ENCODE data around the gene RGS5. TPM values are rescaled to one million over a fixed set of nuclear protein-coding genes. Genes with fewer than 3 reads are reported as not detected.

The RGS5 gene
- polyA plus RNA-seq, 1 donor (not counting 4 experiments of a cell fraction or from before 2014, with no cell fraction given): 4.1 TPM

GRCh38 chr1:163095213-163095612, 107.5 kb downstream of the RGS5 start:
- Histone ChIP-seq H3K9me1 (ENCODE audit: control insufficient read depth, extremely low read depth, insufficient read depth, low read length) (no peaks in the 10 kb centered on the region), H2AFZ (ENCODE audit: control insufficient read depth, low read length) (no peak overlapping the region), H3K4me2 (ENCODE audit: control insufficient read depth, extremely low read depth, insufficient read depth, low read depth, low read length) (no peak overlapping the region), H3K27ac (ENCODE audit: control insufficient read depth, insufficient read depth, low read length) (no peak overlapping the region), H3K4me1 (ENCODE audit: control insufficient read depth, extremely low read depth, insufficient read depth, low read length) (peaks cover 4% of the 10 kb centered on the region), H3K36me3 (ENCODE audit: control insufficient read depth in 2 of 2, extremely low read depth in 1 of 2, insufficient read depth in 2 of 2, low read length in 2 of 2) (no peaks in the 10 kb centered on the region), H3K79me2 (ENCODE audit: control insufficient read depth, insufficient read depth, low read length) (no peaks in the 10 kb centered on the region), H3K4me3 (ENCODE audit: control insufficient read depth in 2 of 3, extremely low read depth in 1 of 3, insufficient read depth in 2 of 3, low read depth in 1 of 3, low read length in 3 of 3) (no peak overlapping the region), H4K20me1 (ENCODE audit: control insufficient read depth, extremely low read depth, insufficient read depth, low read length) (no peaks in the 10 kb centered on the region), H3K9me3 (ENCODE audit: control insufficient read depth, low read depth, low read length) (no peaks in the 10 kb centered on the region), H3K9ac (ENCODE audit: control insufficient read depth, extremely low read depth, insufficient read depth, low read length) (no peak overlapping the region), H3K27me3 (ENCODE audit: control insufficient read depth, extremely low read depth, insufficient read depth, low read length) (no peaks in the 10 kb centered on the region)
- no peak for TF ChIP-seq EZH2 (IDR thresholded peaks at IDR 0.05; ENCODE audit: low read length)
- TF ChIP-seq, protein P1, sequence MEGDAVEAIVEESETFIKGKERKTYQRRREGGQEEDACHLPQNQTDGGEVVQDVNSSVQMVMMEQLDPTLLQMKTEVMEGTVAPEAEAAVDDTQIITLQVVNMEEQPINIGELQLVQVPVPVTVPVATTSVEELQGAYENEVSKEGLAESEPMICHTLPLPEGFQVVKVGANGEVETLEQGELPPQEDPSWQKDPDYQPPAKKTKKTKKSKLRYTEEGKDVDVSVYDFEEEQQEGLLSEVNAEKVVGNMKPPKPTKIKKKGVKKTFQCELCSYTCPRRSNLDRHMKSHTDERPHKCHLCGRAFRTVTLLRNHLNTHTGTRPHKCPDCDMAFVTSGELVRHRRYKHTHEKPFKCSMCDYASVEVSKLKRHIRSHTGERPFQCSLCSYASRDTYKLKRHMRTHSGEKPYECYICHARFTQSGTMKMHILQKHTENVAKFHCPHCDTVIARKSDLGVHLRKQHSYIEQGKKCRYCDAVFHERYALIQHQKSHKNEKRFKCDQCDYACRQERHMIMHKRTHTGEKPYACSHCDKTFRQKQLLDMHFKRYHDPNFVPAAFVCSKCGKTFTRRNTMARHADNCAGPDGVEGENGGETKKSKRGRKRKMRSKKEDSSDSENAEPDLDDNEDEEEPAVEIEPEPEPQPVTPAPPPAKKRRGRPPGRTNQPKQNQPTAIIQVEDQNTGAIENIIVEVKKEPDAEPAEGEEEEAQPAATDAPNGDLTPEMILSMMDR (optimal IDR thresholded peaks at IDR 0.05 in 1 of 3, IDR thresholded peaks at IDR 0.05 in 1 of 3, conservative IDR thresholded peaks at IDR 0.05 in 1 of 3; ENCODE audit: extremely low read depth in 1 of 3, insufficient read depth in 2 of 3, low read length in 3 of 3): no peak
- dilution Hi-C loops (cut with MboI; ENCODE audit: extremely low pct_ligation_motif_present, low sequenced_read_pairs): no loop called here
- FAIRE-seq: no peak
- DNase-seq (ENCODE audit: low read depth, low spot score): no peak

- H3K9me1 ChIP-seq (ENCODE audit: control insufficient read depth, extremely low read depth, insufficient read depth, low read length): no peaks in the 10 kb centered on the region
- H3K4me3 ChIP-seq (ENCODE audit: control insufficient read depth in 2 of 3, extremely low read depth in 1 of 3, insufficient read depth in 2 of 3, low read depth in 1 of 3, low read length in 3 of 3): no peak overlapping the region
- H3K27me3 ChIP-seq (ENCODE audit: control insufficient read depth, extremely low read depth, insufficient read depth, low read length): no peaks in the 10 kb centered on the region
- H3K79me2 ChIP-seq (ENCODE audit: control insufficient read depth, insufficient read depth, low read length): no peaks in the 10 kb centered on the region
- FAIRE-seq (peak; percentile 17), DNase-seq (ENCODE audit: low read depth, low spot score) (no peak)
- H3K9ac ChIP-seq (ENCODE audit: control insufficient read depth, extremely low read depth, insufficient read depth, low read length): no peak overlapping the region
- dilution Hi-C loops (cut with MboI; ENCODE audit: extremely low pct_ligation_motif_present, low sequenced_read_pairs): no loop called here
- no peak overlapping the region for H2AFZ ChIP-seq (ENCODE audit: control insufficient read depth, low read length)
- H3K36me3 ChIP-seq (ENCODE audit: control insufficient read depth in 2 of 2, extremely low read depth in 1 of 2, insufficient read depth in 2 of 2, low read length in 2 of 2): no peaks in the 10 kb centered on the region
- H4K20me1 ChIP-seq (ENCODE audit: control insufficient read depth, extremely low read depth, insufficient read depth, low read length): no peaks in the 10 kb centered on the region
- H3K9me3 ChIP-seq (ENCODE audit: control insufficient read depth, low read depth, low read length): no peaks in the 10 kb centered on the region
- TF ChIP-seq, protein P1 (optimal IDR thresholded peaks at IDR 0.05 in 1 of 3, IDR thresholded peaks at IDR 0.05 in 1 of 3, conservative IDR thresholded peaks at IDR 0.05 in 1 of 3; ENCODE audit: extremely low read depth in 1 of 3, insufficient read depth in 2 of 3, low read length in 3 of 3): no peak
- TF ChIP-seq EZH2 (IDR thresholded peaks at IDR 0.05; ENCODE audit: low read length): no peak
- no peak overlapping the region for H3K27ac ChIP-seq (ENCODE audit: control insufficient read depth, insufficient read depth, low read length)
- H3K4me2 ChIP-seq (ENCODE audit: control insufficient read depth, extremely low read depth, insufficient read depth, low read depth, low read length): no peak overlapping the region
- H3K4me1 ChIP-seq (ENCODE audit: control insufficient read depth, extremely low read depth, insufficient read depth, low read length): peaks cover 4% of the 10 kb centered on the region
These were observed 108.1 kb downstream of the RGS5 start for GRCh38 chr1:163094589-163094988.
